NT2/D1 (cell line): ENCODE measurements around the gene U2AF1L4.

Experiments used
- YY1 ChIP-seq: IDR thresholded peaks from 2 replicates; pipeline ENCODE4 v1.6.1; 2011; ENCODE audit not compliant: insufficient read length, insufficient read depth
- ZNF274 ChIP-seq: IDR thresholded peaks from 2 replicates; pipeline ENCODE4 v1.6.1; 2011; ENCODE audit warnings: mild to moderate bottlenecking, low read depth, low read length

GRCh38 chr19:35717665-35718344, 27.4 kb downstream of the U2AF1L4 start, which contains the start of gene KMT2B:
- no peak for TF ChIP-seq ZNF274
- no peak for TF ChIP-seq YY1
